Fibroblast of the aortic adventitia (primary cell): ENCODE measurements around the gene ELP6. TPM values are rescaled to one million over a fixed set of nuclear protein-coding genes. Genes with fewer than 3 reads are reported as not detected.

Source experiments
- DNase-seq: peaks from one replicate; pipeline ENCODE4 v3.0.0-alpha.2; 2010; ENCODE audit warnings: low read depth
- H3K4me3 ChIP-seq: 2 replicates; pipeline ENCODE4 v1.5.1; 2011; ENCODE audit warnings: low read depth, mild to moderate bottlenecking, control low read depth, low read length, moderate library complexity
- CTCF ChIP-seq: IDR thresholded peaks from 2 replicates; pipeline ENCODE4 v1.5.1; 2011; ENCODE audit warnings: mild to moderate bottlenecking, low read length, control low read depth, inconsistent platforms; ENCODE audit not compliant: insufficient read depth
- total RNA-seq: library from RNA; depleted of rRNA; stranded (reverse); fragments of >200 nt; gene quantifications from 2 replicates; pipeline ENCODE4 v1.2.3, GENCODE V29; 2012; ENCODE audit warnings: low replicate concordance

ELP6 gene
- total RNA-seq, 1 donor: 28.7 TPM

GRCh38 chr3:47479826-47480160 is 33.7 kb downstream of the ELP6 start:
- TF ChIP-seq CTCF: no peak

GRCh38 chr3:47478022-47478421 is 35.5 kb downstream of the ELP6 start:
- no peak for DNase-seq
- H3K4me3 ChIP-seq: no peak overlapping the region
- TF ChIP-seq CTCF: no peak

More at GRCh38 chr3:47479826-47480160, 33.7 kb downstream of the ELP6 start:
- DNase-seq: no peak
- H3K4me3 ChIP-seq: no peak overlapping the region

- no peak for TF ChIP-seq CTCF
- H3K4me3 ChIP-seq: peak overlapping the region; percentile 89
These were observed 36.8 kb downstream of the ELP6 start for GRCh38 chr3:47476644-47477199.

GRCh38 chr3:47476330-47476626 is 37.2 kb downstream of the ELP6 start:
- peak overlapping the region; percentile 89 for H3K4me3 ChIP-seq
- TF ChIP-seq CTCF: no peak
- DNase-seq: no peak

More at GRCh38 chr3:47476644-47477199, 36.8 kb downstream of the ELP6 start:
- DNase-seq: no peak

- peak; percentile 73 for DNase-seq
These were observed 37.8 kb downstream of the ELP6 start, which contains the start of gene SCAP for GRCh38 chr3:47475570-47476329. SCAP (minus strand) TSS chr3:47475941; CDS start chr3:47442993, 32,948 bp downstream.

GRCh38 chr3:47475029-47475569 is 38.4 kb downstream of the ELP6 start:
- peak; percentile 29 for DNase-seq
- no peak for TF ChIP-seq CTCF
- H3K4me3 ChIP-seq: peak overlapping the region; percentile 89

More at GRCh38 chr3:47475570-47476329, 37.8 kb downstream of the ELP6 start, which contains the start of gene SCAP:
- TF ChIP-seq CTCF: peak; percentile 82
- peak within 1 kb of the TSS; percentile 89 for H3K4me3 ChIP-seq

- no peak for DNase-seq
- no peak overlapping the region for H3K4me3 ChIP-seq
- no peak for TF ChIP-seq CTCF
These were observed 40.1 kb downstream of the ELP6 start for GRCh38 chr3:47473391-47473790.
